Spleen (tissue), 7 donors: ENCODE results near the gene PLEKHG1.

ENCODE experiments used
- CTCF ChIP-seq, 11 experiments: fragments of 200-600 bp in 7 of 11; fragments of 450-650 bp in 4 of 11; sonication (generic) in 4 of 11; IDR thresholded peaks in 8 of 11; conservative IDR thresholded peaks in 3 of 11; 1 replicate in 7 of 11; 2 replicates in 4 of 11; pipeline versions ENCODE4 v1.4.0 to v1.8.0; 2016 to 2021; ENCODE audit warnings: antibody characterized with exemption in 11 of 11, inconsistent platforms in 4 of 11, mild to moderate bottlenecking in 1 of 11
- POLR2A ChIP-seq, 3 donors: fragments of 450-650 bp; IDR thresholded peaks; one replicate each; pipeline ENCODE4 v1.5.1; 2017; ENCODE audit warnings: antibody characterized with exemption in 3 of 3, mild to moderate bottlenecking in 1 of 3
- POLR2AphosphoS5 ChIP-seq, 3 donors: sonication (generic); formaldehyde crosslinking; IDR thresholded peaks; one replicate each; pipeline ENCODE4 v1.5.1; 2017; ENCODE audit warnings: antibody characterized with exemption in 3 of 3
- donor health status: DM: no; HTN: no; CAD: no; lungs with moderate emphysema.
- donor health status: DM: no; HTN: no; CAD: no.
- donor health status: DM: no; HTN: no; CAD: no.

DNA sequence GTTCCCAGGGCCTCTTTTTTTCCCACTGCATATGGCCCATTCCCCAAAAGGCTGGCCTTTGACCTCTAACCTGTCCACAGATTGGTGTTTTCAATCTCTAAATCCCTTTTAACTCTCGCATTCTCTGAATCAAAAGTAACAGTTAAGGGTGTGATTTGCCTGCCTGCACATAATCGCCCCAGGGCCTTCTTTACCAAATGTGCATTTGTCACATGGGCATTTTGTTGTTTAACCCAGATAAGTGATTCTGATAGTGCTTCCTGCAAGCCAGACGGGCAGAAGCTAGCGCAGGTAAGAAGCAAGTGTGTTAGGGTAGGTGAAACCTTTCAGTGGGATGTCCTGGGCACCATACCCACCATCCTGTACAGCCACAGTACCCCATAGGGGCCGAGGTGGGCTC lies 49.4 kb upstream of the PLEKHG1 start:
- TF ChIP-seq POLR2A (IDR thresholded peaks at IDR 0.05) = no peak
- no peak for TF ChIP-seq CTCF (IDR thresholded peaks at IDR 0.05 in 8 of 11, conservative IDR thresholded peaks at IDR 0.05 in 3 of 11)
- TF ChIP-seq POLR2AphosphoS5 (IDR thresholded peaks at IDR 0.05) = no peak
